Natural killer cell (primary cell): ENCODE measurements around the gene CHST11. TPM values are rescaled to one million over a fixed set of nuclear protein-coding genes. Genes with fewer than 3 reads are reported as not detected.

Experiments used
- ATAC-seq, 3 donors: fragments of 150-1000 bp in 2 of 3; fragments of 200-7000 bp in 1 of 3; cut with Tn5 transposase; 1 replicate in 1 of 3; 2 replicates in 2 of 3; pipeline ENCODE4 v1.10.0; 2021; ENCODE audit warnings: mild to moderate bottlenecking in 2 of 3, moderate library complexity in 2 of 3
- DNase-seq, 2 donors: peaks; one replicate each; pipeline versions ENCODE4 v3.0.0 to v3.0.0-alpha.2; 2013 to 2021; ENCODE audit warnings: mixed read lengths in 1 of 2
- H3K27ac ChIP-seq: one replicate; pipeline ENCODE4 v1.5.1; 2013; ENCODE audit warnings: mild to moderate bottlenecking, low read length
- H3K27me3 ChIP-seq: one replicate; pipeline ENCODE4 v1.6.1; 2013; ENCODE audit warnings: low read length; ENCODE audit not compliant: control insufficient read depth, insufficient read depth
- H3K36me3 ChIP-seq: one replicate; pipeline ENCODE4 v1.6.1; 2013; ENCODE audit warnings: low read length; ENCODE audit not compliant: control insufficient read depth, insufficient read depth
- H3K4me1 ChIP-seq: one replicate; pipeline ENCODE4 v1.6.1; 2013; ENCODE audit warnings: low read length; ENCODE audit not compliant: control insufficient read depth, insufficient read depth
- H3K4me3 ChIP-seq: one replicate; pipeline ENCODE4 v1.5.1; 2013; ENCODE audit warnings: low read length
- H3K9me3 ChIP-seq: one replicate; pipeline ENCODE4 v1.6.1; 2013; ENCODE audit warnings: low read length; ENCODE audit not compliant: control insufficient read depth, insufficient read depth
- H3K27ac Mint-ChIP-seq, 2 donors: one replicate each; pipeline ENCODE4 v1.8.0; 2022; ENCODE audit warnings: mild to moderate bottlenecking in 2 of 2, mixed read lengths in 2 of 2, moderate library complexity in 1 of 2
- H3K27me3 Mint-ChIP-seq, 2 donors: one replicate each; pipeline ENCODE4 v1.8.0; 2022; ENCODE audit warnings: low read depth in 2 of 2, mixed read lengths in 2 of 2
- H3K36me3 Mint-ChIP-seq: one replicate; pipeline ENCODE4 v1.8.0; 2022; ENCODE audit warnings: mixed read lengths
- H3K4me1 Mint-ChIP-seq, 2 donors: one replicate each; pipeline ENCODE4 v1.8.0; 2022; ENCODE audit warnings: mixed read lengths in 2 of 2
- H3K4me3 Mint-ChIP-seq: one replicate; pipeline ENCODE4 v1.8.0; 2022; ENCODE audit warnings: mild to moderate bottlenecking, moderate library complexity, mixed read lengths
- H3K9me3 Mint-ChIP-seq, 2 donors: one replicate each; pipeline ENCODE4 v1.8.0; 2022; ENCODE audit warnings: mixed read lengths in 2 of 2
- WGBS: methylation state at CpG from one replicate; pipeline ENCODE4 v1.1.7; 2013; ENCODE audit warnings: missing lambda C conversion rate; ENCODE audit not compliant: insufficient coverage; 5-methylcytosine and 5-hydroxymethylcytosine counted together
- intact Hi-C: fragments of 100-400 bp; cut with micrococcal nuclease; formaldehyde crosslinking; loops from one replicate; pipeline ENCODE4 v1.14.2; 2022
- total RNA-seq, 4 donors: library from RNA; stranded (reverse); fragments of 120-200 nt in 1 of 4; gene quantifications; one replicate each; pipeline versions ENCODE4 v1.2.3 to v1.2.4, GENCODE V29; 2013 to 2022
- TF ChIP-seq, protein P1 (sequence below): fragments of 200-600 bp; IDR thresholded peaks from one replicate; pipeline ENCODE4 v1.8.0; 2022; ENCODE audit warnings: antibody characterized with exemption

CHST11 gene
- total RNA-seq, 3 donors from 2014 or later (not counting 1 experiment from before 2014, with no cell fraction given): 85.3 to 118 (median 96.1) TPM

DNA sequence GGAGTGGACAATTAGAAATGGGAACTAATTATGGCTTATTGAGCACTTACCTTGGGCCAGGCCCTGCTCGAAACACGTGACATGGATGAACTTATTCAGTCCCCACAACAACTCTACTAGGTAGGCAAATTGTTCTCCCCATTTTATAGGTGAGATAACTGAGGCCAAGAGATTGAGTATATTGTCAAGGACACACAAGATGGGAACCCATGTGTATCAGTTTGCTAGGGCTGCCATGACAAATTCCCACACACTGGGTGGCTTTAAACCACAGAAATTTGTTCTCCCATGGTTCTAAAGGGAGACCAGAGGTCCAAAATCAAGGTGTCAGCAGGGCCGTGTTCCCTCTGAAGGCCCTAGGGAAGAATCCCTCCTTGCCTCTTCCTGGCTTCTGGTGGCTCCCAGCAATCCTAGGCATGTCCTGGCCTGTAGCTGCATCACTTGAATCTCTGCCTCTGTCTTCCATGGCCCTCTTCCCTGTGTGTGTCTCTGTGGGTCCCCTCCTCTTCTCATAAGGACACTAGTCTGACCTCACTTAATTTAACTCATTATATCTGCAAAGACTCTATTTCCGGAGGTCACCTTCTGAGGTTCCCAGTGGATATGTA lies 128.8 kb downstream of the CHST11 start:
- Histone ChIP-seq H3K4me3 (no peak overlapping the region), H3K9me3 (no peaks in the 10 kb centered on the region), H3K27ac (no peak overlapping the region), H3K36me3 (no peaks in the 10 kb centered on the region), H3K27me3 (no peaks in the 10 kb centered on the region), H3K4me1 (peaks cover 21% of the 10 kb centered on the region)
- H3K4me1 Mint-ChIP-seq: peaks cover 74 to 79% of the 10 kb centered on the region in 2 donors
- no peaks in the 10 kb centered on the region for H3K9me3 Mint-ChIP-seq
- 98% methylated on average over 2 of the region's 4 CpGs for WGBS
- no peaks in the 10 kb centered on the region for H3K27me3 Mint-ChIP-seq
- H3K27ac Mint-ChIP-seq: peak overlapping the region in 1 of 2 donors; percentile 12
- DNase-seq: no peak
- no peak overlapping the region for H3K4me3 Mint-ChIP-seq
- TF ChIP-seq, protein P1, sequence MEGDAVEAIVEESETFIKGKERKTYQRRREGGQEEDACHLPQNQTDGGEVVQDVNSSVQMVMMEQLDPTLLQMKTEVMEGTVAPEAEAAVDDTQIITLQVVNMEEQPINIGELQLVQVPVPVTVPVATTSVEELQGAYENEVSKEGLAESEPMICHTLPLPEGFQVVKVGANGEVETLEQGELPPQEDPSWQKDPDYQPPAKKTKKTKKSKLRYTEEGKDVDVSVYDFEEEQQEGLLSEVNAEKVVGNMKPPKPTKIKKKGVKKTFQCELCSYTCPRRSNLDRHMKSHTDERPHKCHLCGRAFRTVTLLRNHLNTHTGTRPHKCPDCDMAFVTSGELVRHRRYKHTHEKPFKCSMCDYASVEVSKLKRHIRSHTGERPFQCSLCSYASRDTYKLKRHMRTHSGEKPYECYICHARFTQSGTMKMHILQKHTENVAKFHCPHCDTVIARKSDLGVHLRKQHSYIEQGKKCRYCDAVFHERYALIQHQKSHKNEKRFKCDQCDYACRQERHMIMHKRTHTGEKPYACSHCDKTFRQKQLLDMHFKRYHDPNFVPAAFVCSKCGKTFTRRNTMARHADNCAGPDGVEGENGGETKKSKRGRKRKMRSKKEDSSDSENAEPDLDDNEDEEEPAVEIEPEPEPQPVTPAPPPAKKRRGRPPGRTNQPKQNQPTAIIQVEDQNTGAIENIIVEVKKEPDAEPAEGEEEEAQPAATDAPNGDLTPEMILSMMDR: no peak
- H3K36me3 Mint-ChIP-seq: no peaks in the 10 kb centered on the region
- intact Hi-C loops: no loop called here
- no peak for ATAC-seq

DNA sequence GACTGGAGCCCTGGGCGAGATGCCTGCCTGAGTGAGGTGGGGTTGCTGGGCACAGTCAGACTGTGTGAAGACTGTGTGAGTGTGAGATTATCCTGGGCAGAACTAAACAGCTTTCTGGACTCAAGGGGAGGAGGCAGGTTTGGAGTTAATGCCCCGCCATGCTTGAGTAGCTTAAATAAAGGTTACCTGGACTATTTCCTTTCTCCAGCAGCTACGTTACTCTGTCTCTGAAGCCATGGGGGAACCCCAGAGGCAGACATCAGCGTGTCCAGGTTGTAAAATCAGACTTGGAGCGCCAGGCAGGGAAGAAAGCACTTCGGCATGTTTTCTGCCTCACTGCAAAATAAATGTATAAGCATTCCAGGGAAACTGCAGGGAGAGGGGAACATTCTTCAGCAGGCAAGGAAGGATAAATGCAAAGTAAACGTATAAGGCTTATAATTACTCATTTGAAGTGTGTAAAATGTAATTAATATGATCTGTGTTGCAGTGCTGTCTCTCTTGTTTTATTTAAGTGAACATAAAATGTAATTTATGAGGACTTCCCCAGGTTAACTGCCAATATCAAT lies 129.7 kb downstream of the CHST11 start:
- Histone ChIP-seq H3K27ac (no peak overlapping the region), H3K4me1 (peaks cover 17% of the 10 kb centered on the region), H3K36me3 (no peaks in the 10 kb centered on the region), H3K9me3 (no peaks in the 10 kb centered on the region), H3K4me3 (no peak overlapping the region), H3K27me3 (no peaks in the 10 kb centered on the region)
- H3K4me1 Mint-ChIP-seq: peaks cover 78 to 82% of the 10 kb centered on the region in 2 donors
- H3K4me3 Mint-ChIP-seq: no peak overlapping the region
- no peaks in the 10 kb centered on the region for H3K36me3 Mint-ChIP-seq
- H3K9me3 Mint-ChIP-seq: no peaks in the 10 kb centered on the region
- ATAC-seq: no peak
- 88% methylated on average over 7 of the region's 7 CpGs for WGBS
- no peaks in the 10 kb centered on the region for H3K27me3 Mint-ChIP-seq
- TF ChIP-seq, protein P1: no peak
- intact Hi-C loops: no loop called here
- no peak for DNase-seq
- H3K27ac Mint-ChIP-seq: peak overlapping the region in 1 of 2 donors; percentile 1

DNA sequence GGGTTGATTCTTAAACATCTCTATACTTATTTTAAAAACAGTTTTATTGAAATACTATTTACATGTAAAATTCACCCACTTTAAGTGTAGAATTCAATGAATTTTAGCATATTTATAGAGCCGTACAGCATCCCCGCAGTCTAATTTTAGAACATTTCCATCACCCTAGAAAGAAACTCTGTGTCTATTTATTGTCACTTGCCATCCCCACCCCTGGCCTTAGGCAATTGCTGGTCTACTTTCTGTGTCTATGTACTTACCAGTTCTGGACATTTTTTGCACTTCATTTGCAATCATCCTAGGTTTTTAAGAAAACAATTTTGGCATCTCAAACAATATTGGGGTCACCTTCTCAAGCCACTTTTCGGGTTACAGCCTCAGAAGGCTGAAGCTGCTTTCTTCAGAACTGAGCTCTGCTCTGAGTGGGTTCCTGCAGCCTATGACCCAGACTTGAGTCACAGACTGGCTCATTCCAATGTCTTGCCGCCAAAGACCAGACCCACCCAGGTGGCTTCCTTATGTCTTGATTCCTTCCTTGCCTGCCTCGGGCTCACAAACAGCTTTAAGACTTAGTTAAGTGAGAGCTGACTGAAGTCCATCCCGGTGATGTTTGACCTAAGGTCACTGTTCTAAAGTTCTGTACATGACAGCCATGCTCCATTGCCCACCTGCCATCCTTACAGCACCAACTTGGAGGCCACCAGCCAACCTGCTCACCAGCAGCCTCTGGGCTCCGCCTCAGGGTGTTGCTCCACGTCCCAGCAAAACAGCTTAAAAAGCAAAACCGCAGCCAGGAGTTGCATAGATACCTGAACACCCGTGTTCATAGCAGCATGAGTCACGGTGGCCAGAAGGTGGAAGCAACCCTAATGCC lies 131.5 kb downstream of the CHST11 start:
- Mint-ChIP-seq H3K9me3 (no peaks in the 10 kb centered on the region), H3K4me3 (no peak overlapping the region), H3K36me3 (no peaks in the 10 kb centered on the region), H3K27me3 (no peaks in the 10 kb centered on the region), H3K27ac (peak overlapping the region; percentile 9 to 36), H3K4me1 (peaks cover 72 to 77% of the 10 kb centered on the region in 2 donors)
- TF ChIP-seq, protein P1: no peak
- H3K4me1 ChIP-seq: peaks cover 6% of the 10 kb centered on the region
- intact Hi-C loops: no loop called here
- WGBS: 95% methylated on average over 11 of the region's 11 CpGs
- no peaks in the 10 kb centered on the region for H3K9me3 ChIP-seq
- no peak for ATAC-seq
- no peaks in the 10 kb centered on the region for H3K36me3 ChIP-seq
- no peak for DNase-seq
- H3K27me3 ChIP-seq: no peaks in the 10 kb centered on the region
- H3K4me3 ChIP-seq: no peak overlapping the region
- H3K27ac ChIP-seq: no peak overlapping the region
